ENCODE measurements around the gene TNFRSF21.
"Not testable (repeated sequence)": the region's sequence is repeated elsewhere in the genome, so short reads cannot be mapped to it uniquely, and the experiment has no call there.

GRCh38 chr6:47228093-47228492 lies 81.6 kb downstream of the TNFRSF21 start:
- not testable (repeated sequence) for TF ChIP-seq CTCF (IDR thresholded peaks at IDR 0.05 in 2 of 3, conservative IDR thresholded peaks at IDR 0.05 in 1 of 3; ENCODE audit: control insufficient read depth in 2 of 3, extremely low read depth in 1 of 3, insufficient read depth in 1 of 3, low read depth in 3 of 3, low read length in 3 of 3); ZBTB33 (IDR thresholded peaks at IDR 0.05); CBX5 (IDR thresholded peaks at IDR 0.05; ENCODE audit: low read depth); MXI1 (IDR thresholded peaks at IDR 0.05; ENCODE audit: low read depth, low read length); CUX1 (IDR thresholded peaks at IDR 0.05; ENCODE audit: insufficient replicate concordance, low read depth, low read length); BCLAF1 (IDR thresholded peaks at IDR 0.05); JUNB (IDR thresholded peaks at IDR 0.05); USF2 (IDR thresholded peaks at IDR 0.05; ENCODE audit: borderline replicate concordance, low read depth, low read length); ATF7 (IDR thresholded peaks at IDR 0.05; ENCODE audit: low read depth); ZNF274 (IDR thresholded peaks at IDR 0.05; ENCODE audit: insufficient read depth, insufficient read length); LARP7 (IDR thresholded peaks at IDR 0.05); EZH2 (IDR thresholded peaks at IDR 0.05; ENCODE audit: borderline replicate concordance, control insufficient read depth, low read depth, low read length); FOXM1 (IDR thresholded peaks at IDR 0.05; ENCODE audit: low read depth, low read length)
